GM12878 (cell line): ENCODE results near the gene RNF112. TPM values are rescaled to one million over a fixed set of nuclear protein-coding genes. Genes with fewer than 3 reads are reported as not detected.

Source experiments
- ATAC-seq: fragments of 200-7000 bp; cut with Tn5 transposase; 3 replicates; pipeline ENCODE4 v1.9.1; 2020; ENCODE audit warnings: mild to moderate bottlenecking, moderate library complexity
- BruUV-seq: library from RNA; stranded (reverse); fragments of 400-500 nt; replicated peaks from 2 replicates; lab custom pipeline; 2021; lab: Mats Ljungman, UMichigan
- CTCF ChIA-PET: fragments of 300-600 bp; sonication (Branson Sonifier 250); formaldehyde crosslinking; extraction: SDS; loops from one replicate; lab custom pipeline; 2021; ENCODE audit warnings: inconsistent platforms; lab: Yijun Ruan, JAX
- POLR2A ChIA-PET: fragments of 350-600 bp; formaldehyde crosslinking; extraction: SDS; loops from one replicate; lab custom pipeline; 2021; ENCODE audit warnings: inconsistent platforms; lab: Charles Lee
- RAD21 ChIA-PET: fragments of 300-600 bp; sonication (Branson Sonifier 250); formaldehyde crosslinking; loops from one replicate; lab custom pipeline; 2023; ENCODE audit warnings: antibody characterized with exemption; ENCODE audit not compliant: unreplicated experiment; lab: Charles Lee
- SMC1A ChIA-PET: fragments of 300-600 bp; sonication (Branson Sonifier 250); formaldehyde crosslinking; loops from one replicate; lab custom pipeline; 2023; ENCODE audit not compliant: unreplicated experiment, uncharacterized antibody; lab: Charles Lee
- DNase-seq: peaks from one replicate; pipeline ENCODE4 v3.0.0-alpha.2; 2011; ENCODE audit warnings: low read depth, low spot score
- FAIRE-seq: peaks from 3 replicates; lab custom pipeline; 2011; peaks lifted over from hg19 to GRCh38; lab: Jason Lieb, UNC
- H2AFZ ChIP-seq: 2 replicates; pipeline ENCODE4 v1.6.0; 2011; ENCODE audit warnings: low read depth, low read length, control low read depth; ENCODE audit not compliant: control insufficient read depth
- H3K27ac ChIP-seq: 2 replicates; pipeline ENCODE4 v1.5.1; 2011; ENCODE audit warnings: control low read depth; ENCODE audit not compliant: control insufficient read depth, insufficient read depth
- H3K27me3 ChIP-seq, 2 experiments: replicated peaks in 1 of 2; 2 replicates each; pipeline versions ENCODE4 v1.6.0 to v1.6.1; 2011; ENCODE audit warnings: low read length in 1 of 2; ENCODE audit not compliant: control insufficient read depth in 2 of 2, insufficient read depth in 2 of 2
- H3K36me3 ChIP-seq, 2 experiments: 2 replicates each; pipeline ENCODE4 v1.5.1; 2011; ENCODE audit warnings: low read length in 1 of 2; ENCODE audit not compliant: control insufficient read depth in 2 of 2, insufficient read depth in 2 of 2
- H3K4me1 ChIP-seq: 2 replicates; pipeline ENCODE4 v1.6.1; 2011; ENCODE audit warnings: mild to moderate bottlenecking, low read length, moderate library complexity, mixed read lengths; ENCODE audit not compliant: control insufficient read depth, insufficient read depth
- H3K4me2 ChIP-seq: 2 replicates; pipeline ENCODE4 v1.6.0; 2011; ENCODE audit warnings: control low read depth; ENCODE audit not compliant: control insufficient read depth, insufficient read depth
- H3K4me3 ChIP-seq: fragments of 200-600 bp; sonication (generic); 2 replicates; pipeline ENCODE4 v1.5.1; 2016
- H3K79me2 ChIP-seq: 2 replicates; pipeline ENCODE4 v1.6.0; 2011; ENCODE audit warnings: low read length; ENCODE audit not compliant: control insufficient read depth, insufficient read depth
- H3K9ac ChIP-seq: 2 replicates; pipeline ENCODE4 v1.8.0; 2011; ENCODE audit warnings: low read length, control low read depth, mixed read lengths; ENCODE audit not compliant: control insufficient read depth, insufficient read depth
- H3K9me3 ChIP-seq: replicated peaks from 3 replicates; pipeline ENCODE4 v1.5.1; 2011; ENCODE audit warnings: mild to moderate bottlenecking, low read length; ENCODE audit not compliant: control insufficient read depth, insufficient read depth
- H4K20me1 ChIP-seq: 2 replicates; pipeline ENCODE4 v1.6.0; 2011; ENCODE audit not compliant: control insufficient read depth, insufficient read depth
- CHD2 ChIP-seq: IDR thresholded peaks from 2 replicates; pipeline ENCODE4 v1.6.1; 2011; ENCODE audit warnings: low read depth, low read length, improper control_type of control experiment, borderline replicate concordance
- TCF12 ChIP-seq: IDR thresholded peaks from 2 replicates; pipeline ENCODE4 v1.6.1; 2011; ENCODE audit warnings: low read depth, mild to moderate bottlenecking, low read length
- WGBS: methylation state at CpG from one replicate; pipeline ENCODE4 v1.1.6; 2016; ENCODE audit warnings: low lambda C conversion rate; ENCODE audit not compliant: insufficient replicate concordance, insufficient coverage; ENCODE audit errors: missing lambda C conversion rate; 5-methylcytosine and 5-hydroxymethylcytosine counted together
- in situ Hi-C: fragments of 300-500 bp; cut with MboI; formaldehyde crosslinking; loops from 9 replicates; pipeline ENCODE4 v1.14.3; 2018; ENCODE audit warnings: mixed read lengths
- intact Hi-C: fragments of 100-400 bp; cut with micrococcal nuclease; formaldehyde crosslinking; loops from one replicate; pipeline ENCODE4 v1.14.2; 2022; ENCODE audit not compliant: unreplicated experiment
- polyA plus RNA-seq, 11 experiments: library from polyadenylated mRNA; depleted of rRNA in 4 of 11; unstranded in 6 of 11; stranded (reverse) in 5 of 11; fragments of >200 nt; fragmentation: Nextera tagmentation in 4 of 11; fragmentation: Illumina TruSeq in 1 of 11; extraction: Ambion mirVana in 4 of 11; extraction: Trizol in 1 of 11; gene quantifications; 1 replicate in 1 of 11; 2 replicates in 10 of 11; pipeline versions ENCODE4 v1.2.1 to v1.2.3, GENCODE V29; 2011 to 2016; ENCODE audit warnings: inconsistent platforms in 2 of 11, missing spikeins in 2 of 11, low read depth in 1 of 11
- total RNA-seq, 4 experiments: library from RNA; depleted of rRNA in 3 of 4; stranded (reverse); fragments of >200 nt in 3 of 4; fragmentation: Illumina TruSeq in 1 of 4; extraction: Trizol in 1 of 4; gene quantifications; 2 replicates each; pipeline versions ENCODE4 v1.2.1 to v1.2.3, GENCODE V29; 2013 to 2021
- TF ChIP-seq, protein P1 (sequence below): fragments of 450-650 bp; IDR thresholded peaks from 2 replicates; pipeline ENCODE4 v1.6.1; 2017; ENCODE audit warnings: borderline replicate concordance
- TF ChIP-seq, protein P2 (sequence below): IDR thresholded peaks from 2 replicates; pipeline ENCODE4 v1.6.1; 2012; ENCODE audit warnings: low read depth, low read length, improper control_type of control experiment

The RNF112 gene
- total and polyA plus RNA-seq, 10 of the 15 experiments (the other 5 are each of a cell fraction or from before 2014, with no cell fraction given), result not detected

DNA sequence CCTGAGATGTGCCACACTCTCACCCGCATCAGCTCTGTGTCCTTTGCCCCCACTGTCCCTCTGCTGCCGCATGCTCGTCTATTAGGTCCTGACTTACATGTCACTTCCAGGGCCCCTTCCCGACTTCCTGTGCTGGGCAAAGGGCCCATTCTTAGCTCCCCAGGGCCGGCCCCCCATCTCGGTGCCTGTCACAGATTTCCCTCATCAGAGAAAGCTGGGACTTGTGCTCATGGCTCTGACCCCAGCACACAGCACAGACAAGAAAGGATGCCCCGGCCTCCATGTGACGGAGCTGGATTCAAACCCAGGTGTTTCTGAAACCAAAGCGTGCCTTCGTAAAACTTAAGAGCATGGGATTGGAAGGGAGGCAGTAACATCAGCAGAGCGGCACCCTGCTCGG lies 38.6 kb upstream of the RNF112 start:
- Histone ChIP-seq H3K27me3 (no peaks in the 10 kb centered on the region), H3K79me2 (no peaks in the 10 kb centered on the region), H3K27ac (no peak overlapping the region), H3K9me3 (no peaks in the 10 kb centered on the region), H3K9ac (no peak overlapping the region), H4K20me1 (0 out of 2 replicates have a peak, but pooled peaks cover 3% of the 10 kb centered on the region), H3K4me1 (peaks cover 26% of the 10 kb centered on the region), H3K4me3 (no peak overlapping the region), H2AFZ (no peak overlapping the region), H3K4me2 (no peak overlapping the region), H3K36me3 (no peaks in the 10 kb centered on the region)
- no peak for DNase-seq
- no peak for FAIRE-seq
- POLR2A ChIA-PET, result no interaction called here
- CTCF ChIA-PET, result interaction anchor here (1.3 kb wide), 1 partner anchor 10 kb away, joined by 4 read pairs; the partner anchor contains the start of gene B9D1
- in situ Hi-C loops, result no loop called here
- no TSS peak for BruUV-seq
- TF ChIP-seq TCF12, result no peak
- TF ChIP-seq, protein P1, sequence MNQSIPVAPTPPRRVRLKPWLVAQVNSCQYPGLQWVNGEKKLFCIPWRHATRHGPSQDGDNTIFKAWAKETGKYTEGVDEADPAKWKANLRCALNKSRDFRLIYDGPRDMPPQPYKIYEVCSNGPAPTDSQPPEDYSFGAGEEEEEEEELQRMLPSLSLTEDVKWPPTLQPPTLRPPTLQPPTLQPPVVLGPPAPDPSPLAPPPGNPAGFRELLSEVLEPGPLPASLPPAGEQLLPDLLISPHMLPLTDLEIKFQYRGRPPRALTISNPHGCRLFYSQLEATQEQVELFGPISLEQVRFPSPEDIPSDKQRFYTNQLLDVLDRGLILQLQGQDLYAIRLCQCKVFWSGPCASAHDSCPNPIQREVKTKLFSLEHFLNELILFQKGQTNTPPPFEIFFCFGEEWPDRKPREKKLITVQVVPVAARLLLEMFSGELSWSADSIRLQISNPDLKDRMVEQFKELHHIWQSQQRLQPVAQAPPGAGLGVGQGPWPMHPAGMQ, result no peak
- TF ChIP-seq, protein P2, sequence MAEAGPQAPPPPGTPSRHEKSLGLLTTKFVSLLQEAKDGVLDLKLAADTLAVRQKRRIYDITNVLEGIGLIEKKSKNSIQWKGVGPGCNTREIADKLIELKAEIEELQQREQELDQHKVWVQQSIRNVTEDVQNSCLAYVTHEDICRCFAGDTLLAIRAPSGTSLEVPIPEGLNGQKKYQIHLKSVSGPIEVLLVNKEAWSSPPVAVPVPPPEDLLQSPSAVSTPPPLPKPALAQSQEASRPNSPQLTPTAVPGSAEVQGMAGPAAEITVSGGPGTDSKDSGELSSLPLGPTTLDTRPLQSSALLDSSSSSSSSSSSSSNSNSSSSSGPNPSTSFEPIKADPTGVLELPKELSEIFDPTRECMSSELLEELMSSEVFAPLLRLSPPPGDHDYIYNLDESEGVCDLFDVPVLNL, result no peak
- TF ChIP-seq CHD2, result no peak
- intact Hi-C loops, result no loop called here
- SMC1A ChIA-PET, result no interaction called here
- WGBS, result 84% methylated on average over 12 of the region's 12 CpGs
- ATAC-seq, result no peak
- RAD21 ChIA-PET, result no interaction called here
